ENCODE data around the gene RASD1.
A peak's percentile ranks its signal among the peaks of the same experiment; 100 is the strongest.

Gene RASD1, protein sequence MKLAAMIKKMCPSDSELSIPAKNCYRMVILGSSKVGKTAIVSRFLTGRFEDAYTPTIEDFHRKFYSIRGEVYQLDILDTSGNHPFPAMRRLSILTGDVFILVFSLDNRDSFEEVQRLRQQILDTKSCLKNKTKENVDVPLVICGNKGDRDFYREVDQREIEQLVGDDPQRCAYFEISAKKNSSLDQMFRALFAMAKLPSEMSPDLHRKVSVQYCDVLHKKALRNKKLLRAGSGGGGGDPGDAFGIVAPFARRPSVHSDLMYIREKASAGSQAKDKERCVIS

DNA sequence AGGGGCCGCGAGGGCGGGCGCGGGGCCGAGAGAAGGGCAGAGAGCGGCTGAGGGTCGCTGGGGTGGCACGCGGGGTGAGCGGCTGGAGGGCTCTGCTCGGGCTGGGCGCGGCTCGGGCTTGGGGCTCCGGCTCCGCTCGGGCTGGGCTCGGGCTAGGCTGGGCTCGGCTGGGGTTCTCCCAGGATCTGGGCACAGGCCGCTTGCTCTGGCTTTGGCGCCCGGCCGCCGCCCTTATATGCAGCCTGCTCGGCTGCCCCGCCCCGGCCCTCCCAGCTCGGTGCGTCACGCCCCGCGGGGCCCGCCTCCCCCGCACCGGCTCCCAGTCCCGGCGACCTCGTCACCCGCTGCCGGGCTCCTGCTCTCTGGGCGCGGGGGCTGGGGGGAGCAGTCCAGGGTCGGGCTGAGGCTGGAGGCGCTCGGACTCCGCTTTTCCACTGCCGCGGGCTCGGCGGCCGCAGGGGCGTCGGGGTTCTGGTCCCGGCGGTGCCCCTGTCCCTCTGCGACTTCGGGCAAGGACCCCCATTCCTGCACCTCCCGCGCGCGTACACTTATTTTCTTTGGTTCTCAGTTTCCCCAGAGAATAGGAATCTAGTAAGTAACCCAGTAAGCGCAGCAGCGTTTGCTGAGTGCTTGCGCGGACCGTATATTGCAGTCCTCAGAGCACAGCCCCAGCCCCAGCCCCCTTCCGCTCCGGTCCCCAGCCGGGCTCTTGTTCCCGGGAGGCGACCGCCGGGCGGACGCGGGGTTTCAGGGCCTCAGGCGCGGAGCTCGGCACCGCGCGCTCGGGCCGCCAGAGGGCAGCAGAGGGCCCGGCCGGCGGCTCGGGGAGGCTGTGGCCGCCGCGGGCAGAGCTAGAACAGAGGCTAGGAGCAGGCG, at the start of gene RASD1:
RASD1 (minus strand) TSS at position 207 of the 876 bp plus-strand sequence. CDS start 214 bp downstream, outside the sequence.
- DNase-seq (ENCODE audit: low spot score), result peak; percentile 78

DNA sequence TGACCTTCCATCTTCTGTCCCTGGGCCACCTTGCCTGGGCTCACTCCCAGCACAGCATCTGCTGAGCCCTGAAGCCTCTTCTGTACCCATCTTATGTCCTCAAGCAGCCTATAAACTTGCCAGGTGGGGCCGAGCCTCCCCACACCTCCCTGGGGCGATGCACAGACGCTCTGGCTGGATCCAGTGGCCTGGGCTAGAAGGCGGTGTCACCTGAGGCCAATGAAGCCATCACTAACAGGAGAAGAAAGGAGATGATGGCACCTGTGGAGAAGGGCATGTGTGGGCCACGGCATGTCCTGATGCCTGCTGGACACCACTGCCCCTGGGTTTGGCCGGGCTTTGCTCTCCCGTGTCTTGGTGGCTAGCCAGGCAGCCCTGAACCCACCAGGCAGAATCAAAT, 49.8 kb upstream of the RASD1 start:
- no peak for DNase-seq (ENCODE audit: low spot score)

DNA sequence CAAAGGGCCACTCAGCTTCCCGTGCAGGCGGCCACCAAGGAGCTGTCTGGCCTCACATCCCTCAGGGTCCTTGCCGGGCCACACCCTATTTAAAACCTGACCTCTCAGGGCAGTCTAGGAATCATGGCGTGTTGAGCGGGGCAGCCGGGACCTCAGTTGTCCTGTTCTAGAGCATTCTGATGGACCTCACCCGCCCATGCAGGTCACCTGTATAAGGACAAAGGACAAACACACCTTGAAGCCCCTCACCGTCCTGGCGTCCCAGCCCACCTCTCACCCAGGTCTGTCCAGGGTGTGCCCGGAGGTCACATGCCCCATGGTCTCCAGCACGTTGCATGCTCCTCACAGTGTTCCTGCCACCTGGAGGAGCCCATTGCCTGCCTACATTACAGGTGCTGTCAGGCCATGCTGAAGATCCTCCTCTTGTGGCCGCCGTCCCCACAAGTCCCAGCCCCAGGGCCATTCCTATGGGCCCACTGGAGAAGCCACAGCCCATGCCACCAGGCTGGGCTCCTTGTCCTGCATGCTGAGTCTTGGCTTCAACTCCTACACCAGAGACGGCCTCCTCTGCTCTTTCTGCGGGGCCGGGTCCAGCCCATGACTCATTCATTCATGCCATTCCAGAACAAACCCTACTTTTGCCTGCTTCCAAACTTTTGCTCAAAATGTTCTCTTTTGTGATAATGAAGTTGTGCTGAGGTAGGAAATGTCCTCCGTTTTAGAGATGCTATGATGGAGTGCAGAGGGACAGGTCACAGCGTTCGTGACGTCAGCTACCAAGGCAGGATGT, 49.0 kb upstream of the RASD1 start:
- DNase-seq (ENCODE audit: low spot score), result no peak

DNA sequence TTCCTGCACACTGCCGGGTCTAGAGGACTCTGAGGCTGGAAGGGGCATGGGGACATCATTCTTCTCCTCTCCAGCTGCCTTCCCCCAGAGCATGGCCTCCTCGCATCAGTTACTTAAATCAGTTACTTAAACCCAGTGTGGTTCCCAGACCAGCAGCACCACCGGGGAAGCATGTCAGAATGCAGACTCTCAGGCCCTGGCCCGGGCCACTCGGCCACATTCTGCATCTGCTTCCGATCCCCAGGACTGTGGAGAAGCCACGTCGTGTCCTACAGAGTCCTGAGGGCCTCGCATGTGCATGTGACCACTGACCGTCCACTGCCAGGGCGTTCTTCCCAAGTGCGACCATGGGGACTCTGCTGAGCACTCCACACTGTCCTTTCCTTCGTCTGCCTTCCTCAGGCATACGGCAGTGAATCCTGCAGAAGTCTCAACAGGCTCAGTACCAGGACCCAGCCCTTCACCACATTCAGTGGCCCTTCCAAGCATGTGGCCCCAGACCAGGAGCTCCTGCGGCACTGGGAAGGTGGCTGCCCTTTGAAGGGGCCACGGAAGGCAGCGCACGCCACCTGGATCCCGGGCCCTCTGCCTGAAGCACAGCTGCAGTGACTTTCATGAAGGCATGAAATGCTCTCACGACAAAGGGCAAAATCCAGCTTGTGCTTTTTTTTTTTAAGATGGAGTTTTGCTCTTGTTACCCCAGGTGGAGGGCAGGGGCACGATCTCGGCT, 46.9 kb upstream of the RASD1 start:
- DNase-seq (ENCODE audit: low spot score), result no peak

DNA sequence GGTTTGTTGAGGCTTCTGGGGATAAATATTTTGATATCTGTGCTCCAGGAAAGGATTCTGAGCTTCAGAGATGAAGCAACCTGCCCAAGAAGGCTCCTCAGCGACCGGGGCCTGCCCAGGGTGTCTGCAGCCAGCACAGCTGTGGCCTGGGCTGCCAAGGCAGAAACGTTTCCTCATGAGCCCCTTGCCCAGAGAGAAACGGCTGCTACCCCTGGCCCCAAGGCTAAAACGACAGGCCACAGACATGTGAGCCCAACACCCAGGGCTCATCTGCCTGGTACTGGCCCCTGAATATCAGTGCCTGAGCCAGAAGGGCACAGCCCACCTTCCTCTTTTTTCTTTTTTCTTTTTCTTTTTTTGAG, 45.4 kb upstream of the RASD1 start:
- DNase-seq (ENCODE audit: low spot score), result no peak

DNA sequence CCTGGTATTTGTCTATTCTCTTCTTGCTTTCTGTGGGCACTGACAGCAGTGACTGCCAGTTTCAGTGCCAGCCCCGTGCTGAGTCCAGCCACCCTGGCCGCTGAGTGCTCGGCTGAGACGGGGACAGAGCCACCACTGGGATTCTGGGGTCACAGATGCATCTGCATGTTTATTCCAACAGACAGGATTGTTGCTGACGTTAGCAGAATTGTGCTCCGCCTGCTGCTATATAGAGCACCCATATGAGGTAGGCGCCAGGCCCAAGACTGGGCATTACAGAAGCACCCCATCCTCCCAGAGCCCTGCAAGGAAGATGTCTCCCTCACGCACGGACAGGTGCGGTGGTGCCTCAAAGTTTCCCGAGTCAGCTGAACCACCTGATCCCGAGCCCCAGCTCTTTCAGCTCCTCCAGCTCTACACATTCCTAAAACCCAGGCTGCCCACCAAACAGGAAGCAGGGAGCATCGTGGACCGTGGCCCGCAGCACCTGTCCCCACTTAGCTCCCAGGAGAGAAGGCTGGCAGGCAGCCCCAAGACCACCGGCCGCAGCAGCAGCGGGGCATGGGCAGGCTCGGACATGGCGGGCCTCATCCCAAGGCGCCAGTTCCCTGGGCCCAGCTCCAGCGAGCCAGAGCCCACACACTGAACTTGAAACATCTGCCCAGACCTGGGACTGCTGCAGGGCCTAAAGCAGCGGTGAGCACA, 44.9 kb upstream of the RASD1 start:
- no peak for DNase-seq (ENCODE audit: low spot score)

DNA sequence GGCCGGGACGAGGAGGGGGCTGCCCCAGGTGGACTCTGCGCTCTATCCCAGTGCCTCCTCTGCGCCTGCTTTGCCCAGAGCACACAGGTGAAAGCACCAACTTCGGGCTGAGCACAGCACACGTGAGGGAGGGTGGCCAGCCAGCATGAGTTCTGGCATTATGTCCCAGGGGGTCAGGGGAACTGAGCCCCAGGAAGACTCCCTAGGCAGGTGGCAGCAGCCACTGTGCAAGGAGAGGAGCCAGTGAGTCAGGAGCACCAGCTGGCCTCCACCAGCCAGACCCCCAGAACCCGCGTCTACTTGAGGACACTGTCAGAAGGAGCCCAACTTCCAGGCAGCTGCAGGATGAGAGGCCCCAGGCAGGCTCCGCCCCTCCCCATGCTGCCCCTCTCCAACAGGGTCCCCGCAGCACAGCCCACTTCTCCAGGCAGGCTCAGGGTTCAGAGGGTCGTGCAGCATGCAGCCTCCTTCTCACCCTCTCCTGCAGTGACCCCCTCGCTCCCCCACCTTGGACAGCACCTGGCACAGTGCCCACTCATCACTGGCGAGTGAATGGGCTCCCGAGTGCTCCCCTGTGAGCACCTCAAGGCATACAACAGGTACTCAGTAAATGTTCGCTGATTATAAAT, 44.2 kb upstream of the RASD1 start:
- no peak for DNase-seq (ENCODE audit: low spot score)

DNA sequence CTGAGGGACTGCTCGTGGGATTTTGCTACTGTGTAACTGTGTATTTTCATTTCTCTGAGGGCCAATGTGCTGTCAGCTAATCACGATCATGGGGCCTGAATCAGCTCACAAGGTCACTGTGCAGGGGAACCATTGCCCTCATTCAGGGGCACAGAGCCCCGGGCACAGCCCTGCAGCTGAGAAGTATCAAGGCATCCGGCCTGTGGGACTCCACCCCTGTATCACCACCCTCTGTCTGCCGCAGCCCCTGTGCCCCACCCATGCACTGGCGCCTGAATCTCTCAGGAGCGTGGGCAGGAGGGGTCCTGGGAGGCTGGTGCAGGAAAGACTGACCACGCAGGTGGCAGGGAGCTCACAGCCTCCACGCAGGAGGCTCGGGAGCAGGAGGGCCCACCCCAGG, 43.4 kb upstream of the RASD1 start:
- DNase-seq (ENCODE audit: low spot score), result no peak

DNA sequence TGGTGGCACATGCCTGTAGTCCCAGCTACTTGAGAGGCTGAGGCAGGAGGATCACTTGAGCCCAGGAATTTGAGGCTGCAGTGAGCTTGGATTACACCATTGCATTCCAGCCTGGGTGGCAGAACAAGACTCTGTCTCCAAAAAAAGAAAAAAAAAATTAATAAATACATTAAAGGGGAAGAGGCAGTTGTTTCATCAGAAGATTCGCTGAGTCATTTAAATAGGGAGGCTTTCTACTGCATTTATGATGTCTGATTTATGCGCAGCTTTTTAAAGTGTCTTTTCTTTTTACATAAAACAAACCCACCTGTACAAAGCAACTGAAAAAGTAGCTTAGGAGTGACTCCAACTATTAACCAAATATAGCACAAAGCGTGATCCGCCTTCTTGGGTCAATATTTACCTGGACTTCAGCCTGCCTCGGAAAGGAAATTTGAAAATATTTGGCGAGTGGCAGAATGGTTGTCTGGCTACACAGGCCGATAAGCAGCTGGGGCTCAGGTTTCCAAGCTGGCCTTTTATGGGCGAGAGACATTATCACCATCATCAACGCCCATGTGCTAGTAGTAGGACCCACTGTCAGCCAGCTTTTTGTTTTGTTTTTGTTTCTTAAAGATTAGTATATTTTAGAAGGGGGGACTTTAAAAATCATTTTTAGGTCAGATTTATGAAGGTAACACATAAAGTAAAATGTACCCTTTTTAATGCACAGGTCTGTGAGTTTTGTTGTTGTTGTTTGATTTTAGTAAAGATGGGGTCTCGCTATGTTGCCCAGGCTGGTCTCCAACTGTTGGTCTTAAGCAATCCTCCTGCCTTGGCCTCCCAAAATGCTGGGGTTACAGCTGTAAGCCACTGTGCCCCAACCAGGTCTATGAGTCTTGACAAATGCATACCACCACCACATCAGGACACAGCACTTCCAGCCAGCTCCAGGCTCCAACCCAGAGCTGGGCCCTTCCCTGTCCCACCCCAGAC, 42.5 kb upstream of the RASD1 start:
- peak; percentile 29 for DNase-seq (ENCODE audit: low spot score)

DNA sequence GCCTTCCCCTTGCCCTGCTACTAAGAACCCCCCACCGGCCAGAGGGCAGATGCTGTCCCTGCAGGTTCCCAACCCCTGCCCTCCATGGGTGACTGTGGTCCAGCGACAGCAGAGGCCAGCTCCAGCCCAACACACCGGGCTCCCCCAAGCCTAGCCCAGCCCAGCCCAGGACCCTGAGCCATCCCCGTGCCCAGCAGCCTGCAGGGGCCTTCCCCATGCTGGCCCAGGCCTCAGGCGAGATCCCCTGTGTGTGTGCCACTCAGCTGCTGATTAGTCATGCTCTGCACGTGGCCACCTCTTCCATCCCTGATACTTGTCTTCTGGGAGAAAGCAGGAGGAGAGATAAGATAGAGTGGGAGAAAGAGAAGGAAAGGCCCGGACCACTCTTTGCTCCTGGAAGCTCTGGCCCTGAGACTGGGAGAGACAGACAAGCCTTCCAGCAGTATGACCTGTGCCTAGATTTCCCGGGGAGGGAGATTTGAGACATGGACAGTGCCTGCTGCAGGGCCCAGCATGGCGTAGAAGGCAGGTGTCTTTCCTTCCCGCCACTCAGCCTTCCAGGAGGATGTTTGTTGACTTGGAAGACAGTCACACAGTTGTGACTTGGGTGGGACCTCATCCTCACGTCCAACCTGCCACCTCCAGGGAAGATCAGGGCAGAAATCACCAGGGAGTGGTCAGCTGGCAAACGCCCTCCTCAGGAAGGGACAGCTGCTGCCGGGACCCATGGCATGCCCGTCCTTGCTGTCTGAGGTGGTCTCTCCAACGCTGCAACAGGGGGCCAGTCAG, 41.3 kb upstream of the RASD1 start:
- DNase-seq (ENCODE audit: low spot score), result no peak

DNA sequence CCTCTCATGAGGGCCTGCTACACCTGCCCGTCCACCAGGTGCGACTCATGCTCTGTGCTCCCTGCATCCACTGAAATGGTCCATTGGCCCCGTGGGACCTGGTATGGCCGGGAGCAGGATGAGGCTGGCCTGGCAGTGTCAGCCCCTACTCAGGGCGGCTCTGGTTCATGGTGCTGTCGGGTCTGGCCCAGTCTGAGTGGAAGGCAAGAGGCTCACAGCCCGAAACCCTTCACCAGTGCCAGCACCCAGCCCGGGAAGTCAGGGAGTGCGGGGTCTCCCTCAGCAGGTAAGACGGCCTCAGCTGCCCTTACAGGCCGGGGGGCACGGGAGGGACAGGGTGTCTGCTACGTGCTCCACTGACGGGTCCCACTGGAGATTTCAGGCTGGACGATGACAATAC, 40.5 kb upstream of the RASD1 start:
- DNase-seq (ENCODE audit: low spot score), result no peak

DNA sequence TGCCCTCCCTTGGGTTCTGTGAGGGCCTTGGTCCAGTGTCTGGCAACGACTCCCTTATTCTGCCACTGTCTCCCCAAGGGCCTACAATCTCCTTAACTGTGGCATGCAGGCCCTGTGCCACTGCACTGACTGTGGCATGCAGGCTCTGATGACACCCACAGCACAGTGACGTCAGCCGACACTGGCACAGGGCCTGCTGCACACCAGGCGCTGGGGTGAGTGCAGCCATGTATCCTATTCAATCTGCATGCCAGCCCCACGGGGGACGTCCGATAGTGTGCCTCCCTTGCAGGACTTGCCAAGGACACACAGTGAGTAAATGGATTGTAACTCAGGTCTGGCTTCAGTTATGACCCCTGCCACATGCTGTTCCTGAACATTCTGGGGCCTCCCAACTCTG, 39.8 kb upstream of the RASD1 start:
- no peak for DNase-seq (ENCODE audit: low spot score)

DNA sequence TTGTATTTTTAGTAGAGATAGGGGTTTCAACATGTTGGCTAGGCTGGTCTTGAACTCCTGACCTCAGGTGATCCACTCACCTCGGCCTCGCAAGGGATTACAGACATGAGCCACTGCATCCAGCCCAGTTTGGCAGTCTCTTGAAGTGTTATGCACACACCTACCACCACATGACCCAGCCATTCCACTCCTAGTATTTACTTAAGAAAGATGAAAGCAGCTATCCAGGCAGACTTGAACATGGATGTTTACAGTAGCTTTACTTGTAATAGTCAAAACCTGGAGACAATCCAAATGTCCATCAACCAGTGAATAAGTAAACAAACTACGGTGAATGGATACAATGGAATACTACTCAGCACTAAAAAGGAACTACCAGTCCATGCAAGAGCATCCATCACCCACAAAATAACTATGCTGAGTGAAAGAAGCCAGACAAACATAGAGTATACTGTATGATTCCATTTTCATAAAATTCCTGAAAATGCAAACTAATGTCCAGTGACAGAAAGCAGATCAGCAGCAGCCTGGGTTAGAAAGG, 37.8 kb upstream of the RASD1 start:
- no peak for DNase-seq (ENCODE audit: low spot score)

DNA sequence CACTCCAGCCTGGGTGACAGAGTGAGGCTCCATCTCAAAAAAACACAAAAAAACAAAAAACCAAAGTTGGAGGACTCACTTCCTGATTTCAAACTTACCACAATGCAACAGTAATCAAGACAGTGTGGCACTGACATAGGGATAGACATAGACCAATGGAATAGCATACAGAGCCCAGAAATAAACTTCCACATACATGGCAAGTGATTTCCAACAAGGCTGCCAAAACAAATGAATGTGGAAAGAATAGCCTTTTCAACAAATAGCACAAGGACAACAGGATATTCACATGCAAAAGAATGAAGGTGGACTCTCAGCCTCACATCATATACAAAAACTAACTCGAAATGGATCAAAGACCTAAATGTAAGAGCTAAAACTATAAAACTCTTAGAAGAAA, 36.8 kb upstream of the RASD1 start:
- DNase-seq (ENCODE audit: low spot score), result no peak

DNA sequence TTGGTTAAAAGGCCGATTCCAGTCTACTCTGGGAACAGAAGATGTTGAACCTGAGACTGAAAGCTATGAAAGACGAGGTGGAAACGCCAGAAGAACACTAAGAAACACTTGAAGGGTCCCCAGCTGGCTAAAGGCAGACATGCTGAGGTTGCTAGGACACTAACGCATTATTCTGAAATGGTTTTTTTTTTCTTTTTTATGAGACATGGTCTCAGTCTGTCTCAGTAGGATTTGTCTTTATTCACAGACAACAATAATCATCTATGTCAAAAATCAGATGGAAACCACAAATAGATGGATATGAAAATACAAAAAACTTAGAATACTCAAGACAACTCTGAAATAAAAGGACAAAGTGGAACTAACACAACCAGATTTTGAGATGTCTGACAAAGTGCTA, 35.0 kb upstream of the RASD1 start:
- no peak for DNase-seq (ENCODE audit: low spot score)

DNA sequence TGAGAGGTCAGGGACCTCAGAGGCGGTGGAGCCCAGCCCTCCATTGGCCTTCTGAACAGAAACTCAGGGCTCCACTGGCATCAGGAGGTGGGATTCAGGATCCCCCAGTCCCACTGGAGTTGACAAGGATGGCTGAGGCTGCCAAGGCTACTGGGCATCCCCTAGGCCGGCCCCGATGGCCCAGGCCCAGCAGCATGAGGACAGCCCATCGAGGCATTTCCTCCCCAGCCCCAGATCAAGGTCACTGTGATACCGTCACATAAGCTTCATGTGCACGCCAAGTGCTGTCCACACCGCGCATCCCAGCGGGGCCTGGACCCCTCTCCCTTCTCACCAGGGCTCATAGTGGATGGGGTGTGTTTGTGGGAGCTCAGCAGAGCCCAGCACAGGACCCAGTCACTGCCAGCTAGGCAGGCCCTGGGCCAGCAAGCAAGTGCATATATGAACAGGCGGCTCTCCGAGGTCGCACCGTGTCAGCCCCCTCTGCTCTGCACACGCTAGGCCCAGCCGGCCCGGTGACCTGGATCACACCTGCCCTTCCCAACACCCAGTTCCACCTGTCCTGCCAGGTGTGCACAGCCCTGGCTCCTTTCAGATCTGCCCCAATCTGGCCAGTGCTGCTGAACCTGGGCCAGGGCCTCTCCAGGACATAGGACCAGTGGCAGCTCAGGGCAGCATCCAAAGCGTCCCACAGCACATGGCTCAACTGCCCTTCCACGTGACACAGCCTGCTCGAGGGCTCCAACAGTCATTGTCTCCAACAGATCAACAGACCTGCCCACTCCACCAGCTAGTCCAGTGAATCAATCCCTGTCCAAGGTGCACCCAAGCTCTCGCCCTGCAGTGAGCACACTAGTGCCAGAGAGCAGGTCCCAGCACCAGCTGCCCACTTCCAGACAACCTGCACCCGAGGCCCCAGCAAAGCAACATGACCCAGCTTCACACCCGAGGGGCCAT, 32.8 kb upstream of the RASD1 start:
- no peak for DNase-seq (ENCODE audit: low spot score)

DNA sequence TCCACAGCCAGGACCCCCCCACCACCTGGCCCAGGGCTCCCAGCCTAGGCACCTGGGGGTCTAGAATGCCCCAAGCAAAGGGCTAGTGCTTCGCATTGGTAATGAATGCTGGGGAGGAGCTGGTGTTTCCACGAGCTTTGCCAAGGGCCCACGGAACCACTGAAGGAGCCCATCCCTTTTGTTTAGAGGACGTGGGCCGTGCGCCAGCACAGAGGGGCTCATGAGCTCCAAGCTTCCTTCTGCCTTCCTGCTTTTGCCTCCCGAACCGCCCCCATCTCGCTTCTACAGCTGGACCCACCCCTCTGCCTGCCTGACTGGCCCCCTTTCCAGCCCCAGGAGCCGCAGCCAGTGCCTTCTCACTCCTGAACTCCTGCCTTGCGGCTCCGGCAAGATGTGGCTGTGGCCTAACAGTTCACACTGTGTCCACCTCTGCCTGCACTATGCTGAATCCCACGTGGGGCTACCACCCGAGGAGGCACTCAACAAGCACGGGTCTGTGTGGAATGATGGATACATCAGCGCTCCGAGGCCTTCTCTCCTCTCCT, 31.8 kb upstream of the RASD1 start:
- no peak for DNase-seq (ENCODE audit: low spot score)

Measured in SW480 (cell line).